Middle frontal gyrus (tissue), 1 donor: ENCODE data around the gene INSM1.

Experiments used
- DNase-seq: peaks from one replicate; pipeline ENCODE4 v3.0.0-alpha.2; 2015; ENCODE audit warnings: low spot score; ENCODE audit errors: extremely low spot score

Gene INSM1

GRCh38 chr20:20393207-20394120 lies 25.6 kb downstream of the INSM1 start:
- DNase-seq = no peak

- no peak for DNase-seq
These were observed 27.2 kb downstream of the INSM1 start for GRCh38 chr20:20395087-20395486.

- no peak for DNase-seq
These were observed 28.1 kb downstream of the INSM1 start for GRCh38 chr20:20395903-20396568.

- DNase-seq = no peak
These were observed 28.9 kb downstream of the INSM1 start for GRCh38 chr20:20396794-20397193.

- no peak for DNase-seq
These were observed 30.2 kb downstream of the INSM1 start for GRCh38 chr20:20398123-20398522.

GRCh38 chr20:20399531-20400500 lies 31.9 kb downstream of the INSM1 start:
- DNase-seq = no peak

- DNase-seq = no peak
These were observed 34.1 kb downstream of the INSM1 start for GRCh38 chr20:20401991-20402390.

GRCh38 chr20:20404633-20405032 lies 36.7 kb downstream of the INSM1 start:
- DNase-seq = no peak

GRCh38 chr20:20405623-20406022 lies 37.7 kb downstream of the INSM1 start:
- no peak for DNase-seq

- no peak for DNase-seq
These were observed 38.4 kb downstream of the INSM1 start for GRCh38 chr20:20406306-20406705.

GRCh38 chr20:20407891-20408805 lies 40.2 kb downstream of the INSM1 start:
- no peak for DNase-seq

GRCh38 chr20:20409331-20409730 lies 41.4 kb downstream of the INSM1 start:
- DNase-seq = no peak

GRCh38 chr20:20410678-20411077 lies 42.8 kb downstream of the INSM1 start:
- peak; percentile 22 for DNase-seq

GRCh38 chr20:20411402-20411801 lies 43.5 kb downstream of the INSM1 start:
- DNase-seq = no peak

- DNase-seq = no peak
These were observed 43.9 kb downstream of the INSM1 start for GRCh38 chr20:20411836-20412235.

- DNase-seq = no peak
These were observed 44.8 kb downstream of the INSM1 start for GRCh38 chr20:20412750-20413149.

- no peak for DNase-seq
These were observed 45.9 kb downstream of the INSM1 start for GRCh38 chr20:20413810-20414281.

GRCh38 chr20:20414640-20415220 lies 46.8 kb downstream of the INSM1 start:
- no peak for DNase-seq

GRCh38 chr20:20415321-20415720 lies 47.4 kb downstream of the INSM1 start:
- DNase-seq = no peak
